ENCODE data around the gene LAMB1. TPM values are rescaled to one million over a fixed set of nuclear protein-coding genes. Genes with fewer than 3 reads are reported as not detected.
A peak's percentile ranks its signal among the peaks of the same experiment; 100 is the strongest.
"Not testable (repeated sequence)": the region's sequence is repeated elsewhere in the genome, so short reads cannot be mapped to it uniquely, and the experiment has no call there.

LAMB1 gene
- total RNA-seq, 2 donors from 2014 or later, result 91.6 to 130 TPM

GRCh38 chr7:108037741-108038140, 34.8 kb upstream of the LAMB1 start:
- Histone ChIP-seq H3K36me3 (replicated peaks in 1 of 2; ENCODE audit: insufficient read depth in 1 of 2, low read depth in 2 of 2) (no peaks in the 10 kb centered on the region), H3K27ac (no peak overlapping the region), H3K4me3 (no peak overlapping the region), H3K9me3 (no peaks in the 10 kb centered on the region), H3K4me1 (peaks cover 18% of the 10 kb centered on the region), H3K27me3 (no peaks in the 10 kb centered on the region)
- WGBS, 2 donors, result 65 to 79% methylated on average over 1 of the region's 1 CpG
- intact Hi-C loops (cut with DNase I), result no loop called here
- no peak for TF ChIP-seq POLR2A (IDR thresholded peaks at IDR 0.05)
- no peak for TF ChIP-seq CTCF (IDR thresholded peaks at IDR 0.05)
- DNase-seq (no peak), ATAC-seq (no peak)

GRCh38 chr7:108037140-108037539, 34.2 kb upstream of the LAMB1 start:
- Histone ChIP-seq H3K27me3 (no peaks in the 10 kb centered on the region), H3K36me3 (replicated peaks in 1 of 2; ENCODE audit: insufficient read depth in 1 of 2, low read depth in 2 of 2) (no peaks in the 10 kb centered on the region), H3K4me3 (no peak overlapping the region), H3K27ac (no peak overlapping the region), H3K9me3 (no peaks in the 10 kb centered on the region), H3K4me1 (peaks cover 18% of the 10 kb centered on the region)
- 76 to 81% methylated on average over 3 of the region's 3 CpGs for WGBS, 2 donors
- DNase-seq (no peak), ATAC-seq (no peak)
- TF ChIP-seq CTCF (IDR thresholded peaks at IDR 0.05), result no peak
- TF ChIP-seq POLR2A (IDR thresholded peaks at IDR 0.05), result no peak
- intact Hi-C loops (cut with DNase I), result no loop called here

- Histone ChIP-seq H3K27me3 (no peaks in the 10 kb centered on the region), H3K36me3 (replicated peaks in 1 of 2; ENCODE audit: insufficient read depth in 1 of 2, low read depth in 2 of 2) (no peaks in the 10 kb centered on the region), H3K4me1 (peaks cover 18% of the 10 kb centered on the region), H3K4me3 (no peak overlapping the region), H3K27ac (peak overlapping the region in 1 of 4 donors; percentile 58), H3K9me3 (no peaks in the 10 kb centered on the region)
- TF ChIP-seq POLR2A (IDR thresholded peaks at IDR 0.05), result no peak
- no peak for TF ChIP-seq CTCF (IDR thresholded peaks at IDR 0.05)
- ATAC-seq (peak; percentile 48), DNase-seq (no peak)
- intact Hi-C loops (cut with DNase I), result no loop called here
- WGBS, 2 donors, result 56 to 61% methylated on average over 2 of the region's 2 CpGs
Observed at GRCh38 chr7:108034586-108034985, 31.6 kb upstream of the LAMB1 start.

- no peaks in the 10 kb centered on the region for H3K27me3 ChIP-seq
- H3K27ac ChIP-seq, result peak overlapping the region in 2 of 4 donors; percentile 24 to 58
- 61 to 67% methylated on average over 5 of the region's 5 CpGs for whole genome bisulfite sequencing, 2 donors
- no peaks in the 10 kb centered on the region for H3K36me3 ChIP-seq (replicated peaks in 1 of 2; ENCODE audit: insufficient read depth in 1 of 2, low read depth in 2 of 2)
- TF ChIP-seq CTCF (IDR thresholded peaks at IDR 0.05) (no peak), POLR2A (IDR thresholded peaks at IDR 0.05) (no peak)
- H3K4me3 ChIP-seq, result no peak overlapping the region
- ATAC-seq (no peak), DNase-seq (no peak)
- intact Hi-C loops (cut with DNase I), result no loop called here
- H3K9me3 ChIP-seq, result no peaks in the 10 kb centered on the region
- H3K4me1 ChIP-seq, result peaks cover 18% of the 10 kb centered on the region
Observed at GRCh38 chr7:108033776-108034497, 31.0 kb upstream of the LAMB1 start.

GRCh38 chr7:108033309-108033708, 30.3 kb upstream of the LAMB1 start:
- H3K9me3 ChIP-seq; H3K4me3 ChIP-seq; H3K27me3 ChIP-seq; intact Hi-C loops (cut with DNase I); H3K36me3 ChIP-seq (replicated peaks in 1 of 2; ENCODE audit: insufficient read depth in 1 of 2, low read depth in 2 of 2); DNase-seq; ATAC-seq: not testable (repeated sequence)
- WGBS, 2 donors, result 84 to 86% methylated on average over 8 of the region's 8 CpGs
- peak overlapping the region in 2 of 4 donors; percentile 21 to 58 for H3K27ac ChIP-seq
- H3K4me1 ChIP-seq, result peaks cover 18% of the 10 kb centered on the region

Data from body of pancreas (tissue), 4 donors.